Activated naive CD4-positive, alpha-beta T cell treated with anti-CD3 and anti-CD28 coated beads, Interleukin-2, amount 50 U/mL, for 72 hours (primary cell): ENCODE data around the gene PTPRQ. TPM values are rescaled to one million over a fixed set of nuclear protein-coding genes. Genes with fewer than 3 reads are reported as not detected.

Experiments used
- ATAC-seq, 2 donors: fragments of 150-1000 bp; cut with Tn5 transposase; 2 replicates each; pipeline ENCODE4 v1.10.0; 2021; ENCODE audit warnings: mild to moderate bottlenecking in 2 of 2, moderate library complexity in 2 of 2
- DNase-seq, 2 donors: peaks; one replicate each; pipeline ENCODE4 v3.0.0; 2021 to 2022; ENCODE audit warnings: low spot score in 2 of 2
- H3K27ac Mint-ChIP-seq, 2 donors: one replicate each; pipeline ENCODE4 v1.8.0; 2022; ENCODE audit warnings: mild to moderate bottlenecking in 2 of 2, mixed read lengths in 2 of 2
- H3K36me3 Mint-ChIP-seq, 2 donors: one replicate each; pipeline ENCODE4 v1.8.0; 2022; ENCODE audit warnings: mixed read lengths in 2 of 2
- H3K9me3 Mint-ChIP-seq, 2 donors: one replicate each; pipeline ENCODE4 v1.8.0; 2022; ENCODE audit warnings: mixed read lengths in 2 of 2
- total RNA-seq, 2 donors: library from RNA; stranded (reverse); gene quantifications; one replicate each; pipeline ENCODE4 v1.2.3, GENCODE V29; 2022

Gene PTPRQ
- total RNA-seq, 2 donors from 2014 or later, result not detected

GRCh38 chr12:80590085-80590484, 146.1 kb downstream of the PTPRQ start:
- H3K36me3 Mint-ChIP-seq, result no peaks in the 10 kb centered on the region

GRCh38 chr12:80593766-80594165, 149.7 kb downstream of the PTPRQ start:
- no peaks in the 10 kb centered on the region for H3K36me3 Mint-ChIP-seq
- no peak for DNase-seq
- no peak overlapping the region for H3K27ac Mint-ChIP-seq
- peaks cover 6% of the 10 kb centered on the region in 2 donors for H3K9me3 Mint-ChIP-seq
- ATAC-seq, result no peak

More at GRCh38 chr12:80590085-80590484, 146.1 kb downstream of the PTPRQ start:
- no peak for DNase-seq
- H3K9me3 Mint-ChIP-seq, result peaks cover 14 to 15% of the 10 kb centered on the region in 2 donors
- no peak overlapping the region for H3K27ac Mint-ChIP-seq
- no peak for ATAC-seq

GRCh38 chr12:80596509-80596908, 152.5 kb downstream of the PTPRQ start:
- ATAC-seq (no peak), DNase-seq (no peak)
- H3K9me3 Mint-ChIP-seq, result peaks cover 4 to 5% of the 10 kb centered on the region in 2 donors
- no peak overlapping the region for H3K27ac Mint-ChIP-seq
- H3K36me3 Mint-ChIP-seq, result no peaks in the 10 kb centered on the region

- Mint-ChIP-seq H3K36me3 (no peaks in the 10 kb centered on the region), H3K9me3 (peaks cover 4 to 5% of the 10 kb centered on the region in 2 donors), H3K27ac (no peak overlapping the region)
- no peak for DNase-seq
- no peak for ATAC-seq
Measured at GRCh38 chr12:80598004-80598606, 154.1 kb downstream of the PTPRQ start.

- ATAC-seq (no peak), DNase-seq (no peak)
- Mint-ChIP-seq H3K36me3 (no peaks in the 10 kb centered on the region), H3K27ac (no peak overlapping the region), H3K9me3 (peaks cover 5 to 10% of the 10 kb centered on the region in 2 donors)
Measured at GRCh38 chr12:80602455-80602854, 158.4 kb downstream of the PTPRQ start.

GRCh38 chr12:80607361-80608135, 163.5 kb downstream of the PTPRQ start:
- H3K27ac Mint-ChIP-seq, result no peak overlapping the region
- H3K9me3 Mint-ChIP-seq, result peaks cover 0 to 5% of the 10 kb centered on the region in 2 donors
- DNase-seq (no peak), ATAC-seq (no peak)
- no peaks in the 10 kb centered on the region for H3K36me3 Mint-ChIP-seq

- Mint-ChIP-seq H3K9me3 (peaks cover 0 to 4% of the 10 kb centered on the region in 2 donors), H3K27ac (no peak overlapping the region), H3K36me3 (no peaks in the 10 kb centered on the region)
- DNase-seq (no peak), ATAC-seq (no peak)
Measured at GRCh38 chr12:80617733-80618132, 173.7 kb downstream of the PTPRQ start.

- Mint-ChIP-seq H3K36me3 (no peaks in the 10 kb centered on the region), H3K27ac (no peak overlapping the region), H3K9me3 (peaks cover 0 to 8% of the 10 kb centered on the region in 2 donors)
- DNase-seq, result no peak
- ATAC-seq, result no peak
Measured at GRCh38 chr12:80620281-80620680, 176.2 kb downstream of the PTPRQ start.

GRCh38 chr12:80622271-80622670, 178.2 kb downstream of the PTPRQ start:
- Mint-ChIP-seq H3K36me3 (no peaks in the 10 kb centered on the region), H3K9me3 (peaks cover 0 to 10% of the 10 kb centered on the region in 2 donors), H3K27ac (no peak overlapping the region)
- DNase-seq (no peak), ATAC-seq (no peak)

GRCh38 chr12:80625051-80625450, 181.0 kb downstream of the PTPRQ start:
- Mint-ChIP-seq H3K36me3 (no peaks in the 10 kb centered on the region), H3K27ac (no peak overlapping the region), H3K9me3 (peaks cover 4 to 6% of the 10 kb centered on the region in 2 donors)
- ATAC-seq (no peak), DNase-seq (no peak)

- DNase-seq, result no peak
- H3K27ac Mint-ChIP-seq, result no peak overlapping the region
- no peak for ATAC-seq
- H3K36me3 Mint-ChIP-seq, result no peaks in the 10 kb centered on the region
- peaks cover 4 to 6% of the 10 kb centered on the region in 2 donors for H3K9me3 Mint-ChIP-seq
Measured at GRCh38 chr12:80625901-80626300, 181.9 kb downstream of the PTPRQ start.

GRCh38 chr12:80627782-80628181, 183.7 kb downstream of the PTPRQ start:
- Mint-ChIP-seq H3K27ac (no peak overlapping the region), H3K9me3 (peaks cover 4 to 6% of the 10 kb centered on the region in 2 donors), H3K36me3 (no peaks in the 10 kb centered on the region)
- no peak for ATAC-seq
- no peak for DNase-seq

- DNase-seq (no peak), ATAC-seq (no peak)
- Mint-ChIP-seq H3K27ac (no peak overlapping the region), H3K9me3 (peaks cover 3 to 8% of the 10 kb centered on the region in 2 donors), H3K36me3 (no peaks in the 10 kb centered on the region)
Measured at GRCh38 chr12:80632835-80633234, 188.8 kb downstream of the PTPRQ start.

GRCh38 chr12:80634903-80635302, 190.9 kb downstream of the PTPRQ start:
- ATAC-seq (no peak), DNase-seq (no peak)
- Mint-ChIP-seq H3K9me3 (peaks cover 7 to 9% of the 10 kb centered on the region in 2 donors), H3K36me3 (no peaks in the 10 kb centered on the region), H3K27ac (no peak overlapping the region)

GRCh38 chr12:80636832-80637231, 192.8 kb downstream of the PTPRQ start:
- DNase-seq (no peak), ATAC-seq (no peak)
- Mint-ChIP-seq H3K9me3 (peaks cover 10 to 14% of the 10 kb centered on the region in 2 donors), H3K36me3 (no peaks in the 10 kb centered on the region), H3K27ac (no peak overlapping the region)

GRCh38 chr12:80641936-80642335, 197.9 kb downstream of the PTPRQ start:
- no peaks in the 10 kb centered on the region for H3K36me3 Mint-ChIP-seq
- no peak overlapping the region for H3K27ac Mint-ChIP-seq
- DNase-seq (no peak), ATAC-seq (no peak)
- peaks cover 12 to 16% of the 10 kb centered on the region in 2 donors for H3K9me3 Mint-ChIP-seq

- Mint-ChIP-seq H3K27ac (no peak overlapping the region), H3K9me3 (peaks cover 7 to 16% of the 10 kb centered on the region in 2 donors), H3K36me3 (no peaks in the 10 kb centered on the region)
- no peak for ATAC-seq
- DNase-seq, result no peak
Measured at GRCh38 chr12:80643961-80644360, 199.9 kb downstream of the PTPRQ start.

- DNase-seq (no peak), ATAC-seq (no peak)
- Mint-ChIP-seq H3K27ac (no peak overlapping the region), H3K36me3 (no peaks in the 10 kb centered on the region), H3K9me3 (no peaks in the 10 kb centered on the region)
Measured at GRCh38 chr12:80648881-80649280, 204.8 kb downstream of the PTPRQ start.
